B cell (primary cell): ENCODE data around the gene E2F7. TPM values are rescaled to one million over a fixed set of nuclear protein-coding genes. Genes with fewer than 3 reads are reported as not detected.
A peak's percentile ranks its signal among the peaks of the same experiment; 100 is the strongest.

Experiments used
- ATAC-seq: fragments of 200-7000 bp; cut with Tn5 transposase; one replicate; pipeline ENCODE4 v1.10.0; 2021; ENCODE audit warnings: low read depth, mild to moderate bottlenecking, moderate number of reproducible peaks, moderate library complexity
- CTCF ChIA-PET: fragments of 350-600 bp; sonication (Branson Sonifier 250); formaldehyde crosslinking; loops from one replicate; lab custom pipeline; 2021; ENCODE audit warnings: antibody characterized with exemption, inconsistent platforms; lab: Charles Lee
- POLR2A ChIA-PET: fragments of 350-600 bp; sonication (Branson Sonifier 250); formaldehyde crosslinking; loops from one replicate; lab custom pipeline; 2021; ENCODE audit warnings: antibody characterized with exemption; lab: Charles Lee
- DNase-seq: peaks from one replicate; pipeline ENCODE4 v3.0.0; 2013
- H2AFZ ChIP-seq: 2 replicates; pipeline ENCODE4 v1.6.1; 2012; ENCODE audit warnings: mild to moderate bottlenecking, low read depth, low read length; ENCODE audit not compliant: insufficient read depth, poor library complexity, severe bottlenecking
- H3K27ac ChIP-seq, 2 donors: 1 replicate in 1 of 2; 2 replicates in 1 of 2; pipeline ENCODE4 v1.5.1; 2012 to 2013; ENCODE audit warnings: low read length in 2 of 2, mild to moderate bottlenecking in 2 of 2, moderate library complexity in 1 of 2
- H3K27me3 ChIP-seq, 4 experiments: fragments of 200-600 bp in 1 of 4; sonication (generic) in 1 of 4; replicated peaks in 1 of 4; 1 replicate in 2 of 4; 2 replicates in 2 of 4; pipeline versions ENCODE4 v1.6.1 to v1.7.0; 2013 to 2016; ENCODE audit warnings: low read length in 3 of 4, mild to moderate bottlenecking in 2 of 4, mixed read lengths in 1 of 4, moderate library complexity in 1 of 4; ENCODE audit not compliant: insufficient read depth in 4 of 4, control insufficient read depth in 3 of 4; ENCODE audit errors: control extremely low read depth in 1 of 4
- H3K36me3 ChIP-seq, 2 experiments: replicated peaks in 1 of 2; 1 replicate in 1 of 2; 2 replicates in 1 of 2; pipeline versions ENCODE4 v1.6.1 to v1.7.1; 2013; ENCODE audit warnings: low read length in 1 of 2; ENCODE audit not compliant: insufficient read depth in 2 of 2, control insufficient read depth in 1 of 2; ENCODE audit errors: control extremely low read depth in 1 of 2, extremely low read depth in 1 of 2
- H3K4me1 ChIP-seq, 2 donors: fragments of 200-600 bp in 1 of 2; sonication (generic) in 1 of 2; 1 replicate in 1 of 2; 2 replicates in 1 of 2; pipeline versions ENCODE4 v1.5.1 to v1.6.1; 2013 to 2017; ENCODE audit warnings: low read length in 2 of 2; ENCODE audit not compliant: control insufficient read depth in 2 of 2, insufficient read depth in 2 of 2
- H3K4me2 ChIP-seq: replicated peaks from 2 replicates; pipeline ENCODE3; 2012; ENCODE audit warnings: mild to moderate bottlenecking, low read depth, low read length; ENCODE audit not compliant: poor library complexity, severe bottlenecking
- H3K4me3 ChIP-seq, 5 experiments: fragments of 200-600 bp in 1 of 5; sonication (generic) in 1 of 5; 1 replicate in 3 of 5; 2 replicates in 2 of 5; pipeline versions ENCODE4 v1.5.1 to v1.7.0; 2011 to 2016; ENCODE audit warnings: low read length in 4 of 5, mild to moderate bottlenecking in 4 of 5, low read depth in 2 of 5, control low read depth in 1 of 5, moderate library complexity in 1 of 5; ENCODE audit not compliant: insufficient read depth in 1 of 5; ENCODE audit errors: control extremely low read depth in 1 of 5, extremely low read depth in 1 of 5
- H3K79me2 ChIP-seq: fragments of 200-600 bp; sonication (generic); one replicate; pipeline ENCODE4 v1.6.0; 2016; ENCODE audit warnings: low read length; ENCODE audit not compliant: control insufficient read depth, insufficient read depth
- H3K9ac ChIP-seq: fragments of 200-600 bp; sonication (generic); 2 replicates; pipeline ENCODE4 v1.6.1; 2017; ENCODE audit warnings: mild to moderate bottlenecking, low read length, moderate library complexity
- H3K9me3 ChIP-seq, 3 donors: one replicate each; pipeline versions ENCODE4 v1.6.1 to v1.7.1; 2013; ENCODE audit warnings: low read length in 2 of 3; ENCODE audit not compliant: control insufficient read depth in 2 of 3, insufficient read depth in 1 of 3; ENCODE audit errors: control extremely low read depth in 1 of 3
- H4K20me1 ChIP-seq: 2 replicates; pipeline ENCODE4 v1.6.0; 2012; ENCODE audit warnings: mild to moderate bottlenecking, low read length; ENCODE audit not compliant: insufficient read depth, control insufficient read depth, poor library complexity, severe bottlenecking
- H3K27ac Mint-ChIP-seq: one replicate; pipeline ENCODE4 v1.8.0; 2021; ENCODE audit warnings: mixed read lengths
- H3K27me3 Mint-ChIP-seq: one replicate; pipeline ENCODE4 v1.8.0; 2021; ENCODE audit warnings: mixed read lengths
- H3K4me1 Mint-ChIP-seq: one replicate; pipeline ENCODE4 v1.8.0; 2021; ENCODE audit warnings: mixed read lengths
- H3K4me3 Mint-ChIP-seq: one replicate; pipeline ENCODE4 v1.8.0; 2021; ENCODE audit warnings: mixed read lengths
- H3K9me3 Mint-ChIP-seq: one replicate; pipeline ENCODE4 v1.8.0; 2022; ENCODE audit warnings: mixed read lengths; ENCODE audit not compliant: insufficient read depth
- CTCF ChIP-seq: fragments of 200-600 bp; IDR thresholded peaks from one replicate; pipeline ENCODE4 v1.8.0; 2022; ENCODE audit warnings: antibody characterized with exemption, mild to moderate bottlenecking
- EZH2 ChIP-seq: IDR thresholded peaks from 2 replicates; pipeline ENCODE4 v1.6.1; 2012; ENCODE audit warnings: borderline replicate concordance, low read depth, mild to moderate bottlenecking, moderate library complexity, low read length; ENCODE audit not compliant: insufficient read depth, poor library complexity, severe bottlenecking
- WGBS: methylation state at CpG from one replicate; pipeline ENCODE4 v1.1.5; 2013; ENCODE audit warnings: missing lambda C conversion rate; ENCODE audit not compliant: insufficient coverage; 5-methylcytosine and 5-hydroxymethylcytosine counted together
- intact Hi-C: fragments of 100-400 bp; cut with micrococcal nuclease; formaldehyde crosslinking; loops from one replicate; pipeline ENCODE4 v1.10.0; 2022
- polyA plus RNA-seq: library from polyadenylated mRNA; depleted of rRNA; stranded (reverse); fragments of >200 nt; gene quantifications from 2 replicates; pipeline ENCODE4 v1.2.3, GENCODE V29; 2012
- total RNA-seq, 2 donors: library from RNA; stranded (reverse); fragments of 120-200 nt in 1 of 2; gene quantifications; 1 replicate in 1 of 2; 2 replicates in 1 of 2; pipeline versions ENCODE4 v1.2.3 to v1.2.4, GENCODE V29; 2013 to 2022

The E2F7 gene
- total and polyA plus RNA-seq, 2 donors (not counting 1 experiment from before 2014, with no cell fraction given), result 0.15 to 0.42 TPM

GRCh38 chr12:77053259-77053658 is 12.1 kb downstream of the E2F7 start:
- TF ChIP-seq CTCF (no peak), EZH2 (no peak)
- Histone ChIP-seq H3K4me1 (no peaks in the 10 kb centered on the region), H3K9ac (no peak overlapping the region), H2AFZ (no peak overlapping the region), H3K79me2 (no peaks in the 10 kb centered on the region), H3K27me3 (no peaks in the 10 kb centered on the region), H3K36me3 (no peaks in the 10 kb centered on the region), H4K20me1 (no peaks in the 10 kb centered on the region), H3K4me3 (no peak overlapping the region), H3K27ac (no peak overlapping the region), H3K4me2 (no peak overlapping the region), H3K9me3 (no peaks in the 10 kb centered on the region)
- no peak for ATAC-seq
- H3K27ac Mint-ChIP-seq, result no peak overlapping the region
- H3K4me1 Mint-ChIP-seq, result peaks cover 5% of the 10 kb centered on the region
- H3K27me3 Mint-ChIP-seq, result no peaks in the 10 kb centered on the region
- H3K9me3 Mint-ChIP-seq, result no peaks in the 10 kb centered on the region
- no peak for DNase-seq
- POLR2A ChIA-PET, result no interaction called here
- intact Hi-C loops, result no loop called here
- H3K4me3 Mint-ChIP-seq, result no peak overlapping the region
- CTCF ChIA-PET, result no interaction called here
- WGBS, result no CpG with 5 or more reads among the region's 1 CpG

GRCh38 chr12:77049767-77050353 is 15.5 kb downstream of the E2F7 start:
- intact Hi-C loops, result loop anchor here (1.0 to 10.0 kb wide), 3 partner anchors 15 to 875 kb away; partner anchors contain the start of gene E2F7
- Histone ChIP-seq H3K36me3 (no peaks in the 10 kb centered on the region), H3K27ac (no peak overlapping the region), H3K79me2 (no peaks in the 10 kb centered on the region), H3K4me3 (no peak overlapping the region), H4K20me1 (no peaks in the 10 kb centered on the region), H3K4me2 (no peak overlapping the region), H3K9me3 (no peaks in the 10 kb centered on the region), H3K9ac (no peak overlapping the region), H3K4me1 (no peaks in the 10 kb centered on the region), H2AFZ (peak overlapping the region; percentile 34), H3K27me3 (no peaks in the 10 kb centered on the region)
- Mint-ChIP-seq H3K4me1 (peaks cover 3% of the 10 kb centered on the region), H3K9me3 (no peaks in the 10 kb centered on the region), H3K27me3 (no peaks in the 10 kb centered on the region), H3K4me3 (no peak overlapping the region), H3K27ac (no peak overlapping the region)
- POLR2A ChIA-PET, result no interaction called here
- 80% methylated on average over 1 of the region's 4 CpGs for WGBS
- peak; percentile 84 for ATAC-seq
- CTCF ChIA-PET, result interaction anchor here (0.6 to 5.3 kb wide), 14 partner anchors 8 to 876 kb away, joined by 3 to 32 read pairs (median 4); no protein-coding TSS in a partner anchor
- TF ChIP-seq CTCF, result peak; percentile 86
- no peak for TF ChIP-seq EZH2
- DNase-seq, result peak; percentile 67
